ENCODE measurements around the gene ASTL.

The ASTL gene

GRCh38 chr2:96083064-96083939 lies 55.0 kb downstream of the ASTL start:
- DNase-seq (ENCODE audit: low read depth), result no peak

DNA sequence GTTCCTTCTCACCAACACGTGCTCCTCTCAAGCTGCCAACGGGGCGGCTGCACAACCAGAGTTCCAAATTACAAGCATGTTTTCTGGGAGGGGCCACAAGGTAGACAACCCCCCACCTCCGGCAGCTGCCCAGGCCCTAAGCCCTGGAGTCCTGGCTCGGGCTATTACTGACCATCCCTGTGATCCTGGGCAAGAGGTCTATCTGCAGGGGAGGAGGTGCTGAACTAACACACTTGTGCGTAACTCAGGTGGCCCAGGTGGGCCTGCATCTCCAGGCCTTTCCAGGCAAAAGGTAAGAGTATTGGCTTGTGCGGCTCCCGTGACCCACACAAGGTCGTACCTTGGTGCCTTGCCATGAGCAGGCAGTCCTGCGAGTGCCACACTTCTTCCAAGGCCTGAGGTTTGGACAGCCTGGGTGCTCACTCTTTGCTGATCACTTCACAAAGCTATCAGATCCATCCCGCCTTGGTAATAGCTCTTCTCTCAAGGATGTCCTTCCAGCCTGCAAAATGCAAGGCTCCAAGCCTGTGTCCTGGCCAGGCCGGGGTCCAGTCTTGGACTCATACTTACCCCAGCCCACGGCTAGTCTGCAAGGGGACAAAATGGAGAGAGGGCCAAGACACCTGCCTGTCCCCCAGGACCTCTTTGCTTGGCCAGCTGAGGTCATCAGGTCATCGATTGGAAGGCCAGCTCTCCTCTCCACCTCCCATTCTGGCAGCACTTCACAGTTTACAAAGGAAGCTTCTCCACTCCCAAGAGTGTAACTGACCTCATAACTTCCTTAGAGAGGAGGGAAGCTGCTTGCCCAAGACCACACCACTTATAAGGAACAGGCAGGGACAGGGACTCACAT lies 55.9 kb downstream of the ASTL start:
- DNase-seq (ENCODE audit: low read depth), result no peak

- no peak for DNase-seq (ENCODE audit: low read depth)
Measured at GRCh38 chr2:96081042-96081441, 57.3 kb downstream of the ASTL start.

DNA sequence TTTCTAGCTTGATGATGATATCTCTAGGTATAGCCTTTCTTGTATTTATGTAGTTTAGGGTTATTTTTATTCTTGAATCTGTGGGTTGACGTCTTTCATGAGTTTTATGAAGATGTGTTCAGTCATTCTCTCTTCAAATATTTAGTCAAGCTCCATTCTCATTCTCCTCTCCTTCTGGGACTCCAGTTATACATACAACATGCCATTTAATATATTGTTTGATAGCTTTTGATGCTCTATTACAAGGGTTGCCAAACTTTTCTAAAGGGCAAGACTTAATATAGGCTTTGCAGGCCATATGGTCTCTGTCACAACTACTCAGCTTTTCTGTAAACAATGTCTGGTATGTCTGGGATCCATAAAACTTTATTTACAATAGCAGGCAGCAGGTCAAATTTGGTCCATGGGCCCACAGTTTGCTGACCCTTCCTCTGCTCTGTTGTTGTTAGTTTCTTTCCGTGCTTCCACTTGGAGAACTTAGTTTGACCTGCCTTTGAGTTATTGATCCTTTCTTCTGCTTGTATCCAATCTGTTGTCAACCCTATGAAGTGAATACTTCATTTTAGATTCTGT lies 63.0 kb downstream of the ASTL start:
- no peak for DNase-seq (ENCODE audit: low read depth)

GRCh38 chr2:96074156-96074555 lies 64.1 kb downstream of the ASTL start:
- DNase-seq (ENCODE audit: low read depth), result no peak

GRCh38 chr2:96073170-96073775 lies 65.0 kb downstream of the ASTL start:
- DNase-seq (ENCODE audit: low read depth), result no peak
